ENCODE data around the gene DCAF4.
"Not testable (repeated sequence)": the region's sequence is repeated elsewhere in the genome, so short reads cannot be mapped to it uniquely, and the experiment has no call there.

The DCAF4 gene

GRCh38 chr14:73003681-73004080 is 77.4 kb downstream of the DCAF4 start:
- TF ChIP-seq SNAI2 (CRISPR knock-in tag; IDR thresholded peaks at IDR 0.05) (no peak), GLIS3 (CRISPR knock-in tag; IDR thresholded peaks at IDR 0.05) (no peak), BACH2 (CRISPR knock-in tag; IDR thresholded peaks at IDR 0.05; ENCODE audit: borderline replicate concordance) (no peak), CREB5 (CRISPR knock-in tag; IDR thresholded peaks at IDR 0.05; ENCODE audit: low read depth) (no peak), ZNF70 (CRISPR knock-in tag; IDR thresholded peaks at IDR 0.05) (no peak), TCF4 (CRISPR knock-in tag; IDR thresholded peaks at IDR 0.05; ENCODE audit: borderline replicate concordance) (no peak), RARB (CRISPR knock-in tag; IDR thresholded peaks at IDR 0.05) (no peak), ARNTL (CRISPR knock-in tag; IDR thresholded peaks at IDR 0.05; ENCODE audit: borderline replicate concordance, low read depth) (no peak), ZFP30 (CRISPR knock-in tag; IDR thresholded peaks at IDR 0.05) (no peak), ISL1 (CRISPR knock-in tag; IDR thresholded peaks at IDR 0.05) (no peak)
- ATAC-seq = no peak

GRCh38 chr14:73004641-73005040 is 78.4 kb downstream of the DCAF4 start:
- not testable (repeated sequence) for ATAC-seq

- no peak for ATAC-seq
- TF ChIP-seq ISL1 (CRISPR knock-in tag; IDR thresholded peaks at IDR 0.05) (no peak), TSHZ2 (CRISPR knock-in tag; IDR thresholded peaks at IDR 0.05) (no peak), GLIS3 (CRISPR knock-in tag; IDR thresholded peaks at IDR 0.05) (no peak), PATZ1 (CRISPR knock-in tag; IDR thresholded peaks at IDR 0.05; ENCODE audit: borderline replicate concordance) (no peak), CREB5 (CRISPR knock-in tag; IDR thresholded peaks at IDR 0.05; ENCODE audit: low read depth) (no peak), SNAI2 (CRISPR knock-in tag; IDR thresholded peaks at IDR 0.05) (no peak), ZNF70 (CRISPR knock-in tag; IDR thresholded peaks at IDR 0.05) (no peak), ZFP3 (CRISPR knock-in tag; IDR thresholded peaks at IDR 0.05) (no peak), ZFP30 (CRISPR knock-in tag; IDR thresholded peaks at IDR 0.05) (no peak), RARB (CRISPR knock-in tag; IDR thresholded peaks at IDR 0.05) (no peak), PPARA (CRISPR knock-in tag; IDR thresholded peaks at IDR 0.05; ENCODE audit: borderline replicate concordance) (no peak), ESRRG (CRISPR knock-in tag; IDR thresholded peaks at IDR 0.05) (no peak), ZC3H10 (CRISPR knock-in tag; IDR thresholded peaks at IDR 0.05) (no peak), ZNF565 (CRISPR knock-in tag; conservative IDR thresholded peaks at IDR 0.05; ENCODE audit: low read depth) (no peak), POU6F1 (CRISPR knock-in tag; IDR thresholded peaks at IDR 0.05; ENCODE audit: borderline replicate concordance, low read depth) (no peak), BACH2 (CRISPR knock-in tag; IDR thresholded peaks at IDR 0.05; ENCODE audit: borderline replicate concordance) (no peak)
Observed at GRCh38 chr14:73007835-73008234, 81.6 kb downstream of the DCAF4 start.

- no peak for ATAC-seq
- TF ChIP-seq ZFP3 (CRISPR knock-in tag; IDR thresholded peaks at IDR 0.05) = no peak
- TF ChIP-seq TSHZ2 (CRISPR knock-in tag; IDR thresholded peaks at IDR 0.05) = no peak
- TF ChIP-seq POU6F1 (CRISPR knock-in tag; IDR thresholded peaks at IDR 0.05; ENCODE audit: borderline replicate concordance, low read depth) = no peak
- no peak for TF ChIP-seq TCF4 (CRISPR knock-in tag; IDR thresholded peaks at IDR 0.05; ENCODE audit: borderline replicate concordance)
- TF ChIP-seq ISL1 (CRISPR knock-in tag; IDR thresholded peaks at IDR 0.05) = no peak
- TF ChIP-seq RARB (CRISPR knock-in tag; IDR thresholded peaks at IDR 0.05) = no peak
- no peak for TF ChIP-seq OSR1 (CRISPR knock-in tag; IDR thresholded peaks at IDR 0.05)
- TF ChIP-seq CSRNP3 (CRISPR knock-in tag; IDR thresholded peaks at IDR 0.05) = no peak
Observed at GRCh38 chr14:73008501-73008900, 82.2 kb downstream of the DCAF4 start.
